HTR-8/SVneo (cell line): ENCODE measurements around the gene ANKS1A.
"Not testable (repeated sequence)": the region's sequence is repeated elsewhere in the genome, so short reads cannot be mapped to it uniquely, and the experiment has no call there.

Source experiments
- DNase-seq: peaks from one replicate; pipeline ENCODE4 v3.0.0; 2011; ENCODE audit warnings: low spot score, mixed read lengths; ENCODE audit not compliant: insufficient read length
- FAIRE-seq: peaks from 2 replicates; lab custom pipeline; 2011; peaks lifted over from hg19 to GRCh38; lab: Jason Lieb, UNC

The ANKS1A gene

GRCh38 chr6:34917626-34918285 lies 28.7 kb downstream of the ANKS1A start:
- FAIRE-seq, result no peak
- DNase-seq, result no peak

- FAIRE-seq (no peak), DNase-seq (no peak)
Measured at GRCh38 chr6:34919651-34920050, 30.6 kb downstream of the ANKS1A start.

DNA sequence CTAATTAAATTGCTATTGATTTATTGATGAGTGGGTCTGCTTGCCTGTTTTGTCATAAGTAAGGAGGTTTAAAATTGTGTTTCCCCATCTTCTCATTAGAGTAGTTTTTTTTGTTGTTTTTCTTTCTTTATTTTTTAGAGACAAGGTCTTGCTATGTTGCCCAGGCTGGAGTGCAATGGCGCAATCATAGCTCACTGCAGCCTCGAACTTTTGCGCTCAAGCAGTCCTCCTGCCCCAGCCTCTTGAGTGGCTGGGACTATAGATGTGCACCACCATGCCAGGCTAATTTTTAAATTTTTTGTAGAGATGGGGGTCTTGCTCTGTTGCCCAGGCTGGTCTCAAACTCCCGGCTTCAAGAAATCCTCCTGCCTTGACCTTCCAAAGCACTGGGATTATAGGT lies 31.0 kb downstream of the ANKS1A start:
- DNase-seq, result no peak
- no peak for FAIRE-seq

- DNase-seq (no peak), FAIRE-seq (no peak)
Measured at GRCh38 chr6:34922177-34922663, 33.2 kb downstream of the ANKS1A start.

DNA sequence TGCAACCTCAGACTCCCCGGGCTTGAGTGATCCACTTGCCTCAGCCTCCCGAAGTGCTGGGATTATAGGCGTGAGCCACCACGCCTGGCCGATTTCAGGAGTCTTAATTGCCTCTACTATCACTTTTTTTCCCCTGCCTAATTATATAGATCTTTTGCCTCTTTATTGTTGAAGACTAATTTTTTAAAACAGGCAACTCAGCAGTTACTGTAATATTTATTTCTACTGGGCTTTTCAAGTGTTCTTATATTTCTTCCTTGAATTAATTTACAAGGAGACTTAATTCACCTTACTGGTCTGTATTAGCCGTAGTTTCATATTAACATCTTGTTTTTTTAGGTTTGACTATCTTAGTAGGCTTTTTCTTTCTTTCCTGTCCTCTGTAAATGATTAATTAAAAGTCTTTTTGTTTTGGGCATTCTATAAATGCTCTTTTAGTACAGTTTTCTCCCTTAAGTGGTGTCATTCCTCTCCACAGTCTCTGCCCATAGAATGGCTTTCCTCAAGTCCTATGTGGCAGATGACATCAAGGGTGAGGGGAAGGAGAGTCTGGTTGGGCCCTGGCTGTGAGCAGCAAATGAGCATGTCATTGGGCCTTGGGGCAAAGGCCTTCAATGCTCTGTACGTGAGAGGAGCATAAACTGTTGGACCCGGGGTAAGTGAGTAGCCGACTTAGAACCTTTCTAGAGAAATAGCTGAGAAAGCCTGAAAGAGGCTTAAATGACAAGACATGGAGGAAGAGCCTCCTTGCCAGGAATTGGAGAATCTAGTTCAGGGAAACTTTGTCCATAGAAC lies 36.0 kb downstream of the ANKS1A start:
- DNase-seq (no peak), FAIRE-seq (no peak)

GRCh38 chr6:34926655-34927054 lies 37.6 kb downstream of the ANKS1A start:
- FAIRE-seq (no peak), DNase-seq (no peak)

DNA sequence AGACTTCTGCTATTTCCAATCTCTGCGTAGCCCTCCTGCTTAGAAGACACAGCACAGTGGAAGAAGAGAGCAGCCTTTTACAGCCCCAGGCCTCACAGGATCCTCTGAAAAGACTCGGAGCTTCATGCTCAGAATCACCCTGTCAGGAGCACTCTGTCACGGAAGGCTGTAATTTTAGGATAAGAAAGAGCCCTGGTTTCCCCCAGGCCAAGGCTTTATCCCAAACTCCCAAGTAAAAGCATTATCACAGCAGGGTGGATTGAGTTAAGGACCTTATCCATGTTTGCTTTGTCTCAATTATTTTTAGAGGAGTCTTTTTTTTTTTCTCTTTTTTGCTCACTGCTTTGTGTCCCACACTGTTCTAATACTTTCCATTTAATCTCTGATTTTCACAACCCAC lies 39.2 kb downstream of the ANKS1A start:
- no peak for FAIRE-seq
- no peak for DNase-seq

- no peak for FAIRE-seq
- no peak for DNase-seq
Measured at GRCh38 chr6:34928695-34929094, 39.6 kb downstream of the ANKS1A start.

DNA sequence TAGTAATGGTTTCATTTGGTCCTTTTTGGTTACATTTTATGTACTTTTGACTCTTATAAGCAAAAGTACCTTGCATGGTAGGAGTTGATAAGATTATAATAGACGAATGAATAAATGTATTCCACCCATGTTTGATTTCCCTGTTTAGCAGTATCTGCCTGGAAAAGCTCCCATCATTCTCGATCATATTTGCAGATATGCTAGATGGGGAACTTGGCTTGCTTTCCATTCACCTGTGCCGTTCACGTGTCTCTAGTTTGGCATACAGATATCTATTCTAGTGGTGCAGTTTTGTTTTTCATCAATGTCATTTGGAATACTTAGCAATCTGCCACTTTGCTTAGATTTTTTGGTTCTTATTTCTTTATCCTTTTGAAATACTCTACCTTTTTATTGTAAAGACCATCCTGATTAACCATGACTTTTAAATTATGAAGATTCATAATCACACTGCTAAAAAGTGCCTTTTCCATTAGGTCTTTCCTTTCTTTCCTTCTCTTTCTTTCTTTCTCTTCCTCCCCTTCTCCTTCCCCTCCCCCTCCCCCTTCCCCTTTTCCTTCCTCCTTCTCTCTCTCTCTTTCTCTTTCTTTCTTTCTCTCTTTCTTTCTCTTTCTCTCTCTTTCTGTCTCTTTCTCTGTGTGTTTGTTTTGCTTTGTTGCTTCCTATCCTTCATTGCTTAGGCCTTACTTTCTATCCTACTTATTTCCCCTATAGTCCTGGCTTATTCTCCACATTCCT lies 40.4 kb downstream of the ANKS1A start:
- FAIRE-seq (no peak), DNase-seq (no peak)

GRCh38 chr6:34930221-34930620 lies 41.2 kb downstream of the ANKS1A start:
- DNase-seq (no peak), FAIRE-seq (no peak)

DNA sequence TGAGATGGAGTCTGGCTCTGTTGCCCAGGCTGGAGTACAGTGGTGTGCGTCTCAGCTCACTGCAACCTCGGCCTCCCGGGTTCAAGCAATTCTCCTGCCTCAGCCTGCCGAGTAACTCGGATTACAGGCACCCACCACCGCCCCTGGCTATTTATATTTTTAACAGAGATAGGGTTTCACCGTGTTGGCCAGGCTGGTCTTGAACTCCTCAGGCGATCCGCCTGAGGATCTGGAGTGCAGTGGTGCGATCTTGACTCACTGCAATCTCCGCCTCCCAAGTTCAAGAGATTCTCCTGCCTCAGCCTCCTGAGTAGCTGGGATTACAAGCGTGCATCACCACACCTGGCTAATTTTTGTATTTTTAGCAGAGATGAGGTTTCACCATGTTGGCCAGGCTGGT lies 43.1 kb downstream of the ANKS1A start:
- FAIRE-seq, DNase-seq: not testable (repeated sequence)

- no peak for FAIRE-seq
- DNase-seq, result no peak
Measured at GRCh38 chr6:34934516-34934915, 45.5 kb downstream of the ANKS1A start.

DNA sequence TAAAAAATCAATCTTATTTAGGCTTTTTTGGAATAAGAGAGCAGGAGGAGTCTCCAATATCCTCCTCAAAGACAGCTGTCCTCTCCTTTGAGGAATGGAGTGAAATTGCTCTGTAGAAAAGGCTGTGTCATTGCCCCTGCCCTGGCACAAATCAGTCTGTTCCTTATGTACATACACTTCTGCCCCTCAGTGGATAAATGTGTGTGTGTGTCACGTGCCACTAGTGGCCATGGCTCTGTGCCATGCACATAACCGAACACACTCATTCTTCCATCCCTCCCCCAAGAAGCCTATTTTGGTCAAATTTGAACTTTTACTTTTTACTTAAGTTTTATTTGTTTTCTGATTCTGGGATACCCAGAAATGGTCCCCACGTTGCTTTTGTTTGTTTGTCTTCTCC lies 49.2 kb downstream of the ANKS1A start:
- DNase-seq (no peak), FAIRE-seq (no peak)

- FAIRE-seq (no peak), DNase-seq (no peak)
Measured at GRCh38 chr6:34940030-34940434, 51.0 kb downstream of the ANKS1A start.

DNA sequence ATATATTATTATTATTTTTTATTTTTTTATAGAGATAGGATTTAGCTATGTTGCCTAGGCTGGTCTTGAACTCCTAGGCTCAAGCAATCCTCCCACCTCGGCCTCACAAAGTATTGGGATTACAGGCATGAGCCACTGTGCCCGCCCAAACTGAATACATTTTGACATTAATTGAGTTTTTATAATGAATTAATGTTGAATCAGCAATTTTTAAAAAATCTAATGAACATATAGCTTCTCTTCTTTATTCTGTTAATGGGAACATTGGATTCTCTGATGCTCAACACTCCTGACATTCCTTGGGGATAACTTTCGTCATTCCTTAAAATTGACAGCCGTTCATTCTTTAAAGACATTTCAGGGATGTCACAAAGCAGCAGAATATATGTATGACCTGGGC lies 52.4 kb downstream of the ANKS1A start:
- FAIRE-seq (no peak), DNase-seq (no peak)

DNA sequence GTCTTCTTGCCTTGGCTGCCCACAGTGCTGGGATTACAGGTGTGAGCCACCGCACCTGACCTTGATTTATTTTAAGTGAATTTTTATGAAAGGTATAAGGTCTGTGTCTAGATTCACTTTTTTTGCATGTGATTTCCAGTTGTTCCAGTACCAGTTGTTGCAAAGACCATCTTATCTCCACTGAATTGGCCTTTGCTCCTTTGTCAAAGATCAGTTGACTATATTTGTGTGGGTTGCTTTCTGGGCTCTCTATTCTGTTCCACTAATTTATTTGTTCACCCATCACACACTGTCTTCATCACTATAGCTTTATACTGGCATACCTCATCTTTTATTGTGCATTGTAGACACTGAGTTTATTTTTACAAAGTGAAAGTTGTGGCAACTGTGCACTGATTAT lies 56.3 kb downstream of the ANKS1A start:
- no peak for FAIRE-seq
- no peak for DNase-seq

- DNase-seq, result no peak
- FAIRE-seq, result no peak
Measured at GRCh38 chr6:34947561-34947960, 58.5 kb downstream of the ANKS1A start.

DNA sequence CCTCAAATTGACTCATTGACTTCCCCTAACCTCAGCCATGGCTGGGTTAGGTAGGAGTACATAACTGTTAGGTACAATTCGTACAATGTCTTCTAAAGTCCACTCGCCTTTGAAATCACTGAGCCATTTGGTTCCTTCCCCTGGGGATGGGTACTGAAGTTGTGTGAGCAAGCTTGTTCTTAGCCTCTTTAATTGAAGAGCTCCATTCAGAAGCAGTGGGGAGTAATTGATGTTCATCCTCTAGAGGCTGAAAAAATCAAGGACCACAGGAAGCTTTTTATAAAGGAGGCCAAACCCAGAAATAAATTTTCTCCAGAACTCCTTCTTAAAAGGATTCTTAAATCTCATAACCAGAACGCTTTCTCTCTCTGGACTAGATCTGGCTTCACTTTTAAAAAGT lies 60.6 kb downstream of the ANKS1A start:
- DNase-seq (no peak), FAIRE-seq (no peak)

DNA sequence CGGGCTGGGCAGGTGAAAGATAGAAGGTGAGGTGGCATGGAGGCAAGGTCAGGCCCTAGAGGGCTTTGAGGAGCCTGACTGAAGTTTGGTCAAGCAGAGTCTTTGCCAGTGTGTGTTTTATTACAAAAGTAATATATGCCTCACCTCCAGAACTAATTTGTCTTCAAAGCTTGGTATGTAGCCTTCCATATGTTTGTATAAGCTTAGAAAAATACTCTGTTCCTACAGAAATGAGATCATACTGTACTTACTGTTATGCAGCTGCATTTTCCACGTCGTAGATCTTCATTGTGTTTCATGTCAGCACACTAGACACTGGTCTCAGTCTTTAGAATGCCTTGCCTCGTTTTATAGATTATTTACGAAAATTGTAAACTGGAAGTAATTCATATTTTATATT lies 61.8 kb downstream of the ANKS1A start:
- FAIRE-seq (no peak), DNase-seq (no peak)

DNA sequence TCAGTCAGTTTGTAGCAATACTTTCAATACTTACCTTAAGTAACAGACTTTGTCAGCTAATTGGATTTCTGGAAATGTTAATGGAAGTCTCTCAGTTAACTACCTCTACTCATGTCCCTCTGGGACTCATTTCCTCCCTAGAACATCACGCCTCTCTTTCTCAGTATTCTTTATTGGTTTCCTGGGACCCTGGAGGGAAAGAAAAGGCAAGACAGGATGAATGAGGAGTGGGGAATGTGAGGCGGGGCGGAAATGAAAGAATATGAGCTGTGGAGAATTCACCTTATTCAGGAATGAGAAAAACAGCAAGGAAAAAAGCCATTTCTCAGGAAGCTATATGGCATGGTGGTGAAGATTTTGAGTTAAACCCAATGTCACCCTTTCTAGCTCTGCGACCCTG lies 62.7 kb downstream of the ANKS1A start:
- no peak for FAIRE-seq
- DNase-seq, result no peak
